Parathyroid adenoma (tissue), 2 donors: ENCODE data around the gene OIT3.

Experiments used
- H2AFZ ChIP-seq: fragments of 300-600 bp; sonication (generic); one replicate; pipeline ENCODE4 v1.7.0; 2017; ENCODE audit warnings: antibody characterized with exemption, mild to moderate bottlenecking
- H3K27ac ChIP-seq: fragments of 300-600 bp; sonication (generic); one replicate; pipeline ENCODE4 v1.7.0; 2017
- H3K27me3 ChIP-seq: fragments of 300-600 bp; sonication (generic); one replicate; pipeline ENCODE4 v1.7.0; 2017; ENCODE audit warnings: low read length; ENCODE audit not compliant: control insufficient read depth, insufficient read depth
- H3K36me3 ChIP-seq: fragments of 300-600 bp; sonication (generic); one replicate; pipeline ENCODE4 v1.7.0; 2017; ENCODE audit warnings: low read length; ENCODE audit not compliant: control insufficient read depth, insufficient read depth
- H3K4me1 ChIP-seq: fragments of 300-600 bp; sonication (generic); one replicate; pipeline ENCODE4 v1.7.0; 2017; ENCODE audit warnings: control low read depth
- H3K4me2 ChIP-seq: fragments of 300-600 bp; sonication (generic); one replicate; pipeline ENCODE4 v1.7.0; 2017; ENCODE audit warnings: low read length
- H3K4me3 ChIP-seq: fragments of 300-600 bp; sonication (generic); one replicate; pipeline ENCODE4 v1.7.0; 2017; ENCODE audit warnings: low read depth, low read length
- H3K79me2 ChIP-seq: fragments of 300-600 bp; sonication (generic); one replicate; pipeline ENCODE4 v1.7.0; 2017; ENCODE audit warnings: control low read depth
- H3K9ac ChIP-seq: fragments of 300-600 bp; sonication (generic); one replicate; pipeline ENCODE4 v1.7.0; 2017; ENCODE audit warnings: mild to moderate bottlenecking
- H3K9me3 ChIP-seq: fragments of 300-600 bp; sonication (generic); one replicate; pipeline ENCODE4 v1.7.0; 2017; ENCODE audit warnings: low read length; ENCODE audit not compliant: control insufficient read depth
- TF ChIP-seq, protein P1 (sequence below): fragments of 300-600 bp; sonication (generic); IDR thresholded peaks from one replicate; pipeline ENCODE4 v1.7.0; 2017; ENCODE audit warnings: antibody characterized with exemption, mild to moderate bottlenecking
- donor health status: primary hyperparathyroidism.

OIT3 gene

DNA sequence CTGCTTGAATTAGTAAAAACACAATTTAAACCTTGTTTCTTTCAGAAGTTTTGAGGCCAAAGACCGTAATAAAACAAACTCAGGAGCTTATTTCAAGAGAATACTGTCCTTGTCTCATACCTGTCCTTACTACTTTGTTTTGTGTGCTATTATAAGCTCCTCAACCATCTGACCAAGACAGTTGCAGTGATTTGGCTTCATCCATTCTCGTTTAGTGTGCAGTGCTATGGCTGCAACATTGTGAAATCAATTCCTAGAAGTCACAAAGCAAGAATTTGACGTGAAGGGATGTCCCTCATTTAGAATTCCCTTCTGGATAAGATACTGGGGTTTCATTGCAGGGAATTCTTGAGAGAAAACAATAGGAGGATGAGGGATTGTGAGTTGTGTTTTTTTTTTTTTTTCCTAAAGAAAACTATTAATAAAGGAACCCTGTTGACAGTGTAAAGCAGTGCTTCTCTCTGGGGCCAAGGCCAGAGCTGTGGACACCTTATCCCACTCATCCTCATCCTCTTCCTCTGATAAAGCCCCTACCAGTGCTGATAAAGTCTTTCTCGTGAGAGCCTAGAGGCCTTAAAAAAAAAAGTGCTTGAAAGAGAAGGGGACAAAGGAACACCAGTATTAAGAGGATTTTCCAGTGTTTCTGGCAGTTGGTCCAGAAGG is at the start of gene OIT3:
TSS of gene OIT3 (plus strand) at position 604 of the 663 bp plus-strand sequence. CDS start 60 bp downstream, outside the sequence.
- Histone ChIP-seq H3K27ac (no peak within 1 kb of the TSS), H3K9me3 (no peaks in the 10 kb centered on the region), H3K4me2 (no peak within 1 kb of the TSS), H3K4me1 (no peaks in the 10 kb centered on the region), H3K27me3 (no peaks in the 10 kb centered on the region), H3K4me3 (no peak within 1 kb of the TSS), H3K36me3 (no peaks in the 10 kb centered on the region), H3K9ac (no peak within 1 kb of the TSS), H2AFZ (no peak within 1 kb of the TSS), H3K79me2 (no peaks in the 10 kb centered on the region)
- TF ChIP-seq, protein P1, sequence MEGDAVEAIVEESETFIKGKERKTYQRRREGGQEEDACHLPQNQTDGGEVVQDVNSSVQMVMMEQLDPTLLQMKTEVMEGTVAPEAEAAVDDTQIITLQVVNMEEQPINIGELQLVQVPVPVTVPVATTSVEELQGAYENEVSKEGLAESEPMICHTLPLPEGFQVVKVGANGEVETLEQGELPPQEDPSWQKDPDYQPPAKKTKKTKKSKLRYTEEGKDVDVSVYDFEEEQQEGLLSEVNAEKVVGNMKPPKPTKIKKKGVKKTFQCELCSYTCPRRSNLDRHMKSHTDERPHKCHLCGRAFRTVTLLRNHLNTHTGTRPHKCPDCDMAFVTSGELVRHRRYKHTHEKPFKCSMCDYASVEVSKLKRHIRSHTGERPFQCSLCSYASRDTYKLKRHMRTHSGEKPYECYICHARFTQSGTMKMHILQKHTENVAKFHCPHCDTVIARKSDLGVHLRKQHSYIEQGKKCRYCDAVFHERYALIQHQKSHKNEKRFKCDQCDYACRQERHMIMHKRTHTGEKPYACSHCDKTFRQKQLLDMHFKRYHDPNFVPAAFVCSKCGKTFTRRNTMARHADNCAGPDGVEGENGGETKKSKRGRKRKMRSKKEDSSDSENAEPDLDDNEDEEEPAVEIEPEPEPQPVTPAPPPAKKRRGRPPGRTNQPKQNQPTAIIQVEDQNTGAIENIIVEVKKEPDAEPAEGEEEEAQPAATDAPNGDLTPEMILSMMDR, result no peak

DNA sequence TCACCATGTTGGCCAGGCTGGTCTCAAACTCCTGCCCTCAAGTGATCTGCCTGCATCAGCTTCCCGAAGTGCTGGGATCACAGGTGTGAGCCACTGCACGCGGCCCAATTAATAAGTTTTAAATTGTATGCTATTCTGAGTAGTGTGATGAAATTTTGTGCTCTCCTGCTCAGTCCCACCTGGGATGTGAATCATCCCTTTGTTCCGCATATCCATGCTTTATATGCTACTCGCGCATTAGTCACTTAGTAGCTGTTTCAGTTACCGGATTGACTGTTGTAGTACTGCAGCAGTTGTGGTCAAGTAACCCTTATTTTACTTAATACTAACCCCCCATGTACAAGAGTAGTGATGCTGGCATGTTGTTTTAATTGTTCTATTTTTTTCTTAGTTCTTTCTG is 47.3 kb upstream of the OIT3 start:
- Histone ChIP-seq H3K27ac (no peak overlapping the region), H3K79me2 (no peaks in the 10 kb centered on the region), H3K4me2 (no peak overlapping the region), H3K9ac (no peak overlapping the region), H3K4me3 (no peak overlapping the region), H3K9me3 (no peaks in the 10 kb centered on the region), H3K27me3 (no peaks in the 10 kb centered on the region), H3K4me1 (no peaks in the 10 kb centered on the region), H2AFZ (no peak overlapping the region), H3K36me3 (no peaks in the 10 kb centered on the region)
- TF ChIP-seq, protein P1, result no peak

DNA sequence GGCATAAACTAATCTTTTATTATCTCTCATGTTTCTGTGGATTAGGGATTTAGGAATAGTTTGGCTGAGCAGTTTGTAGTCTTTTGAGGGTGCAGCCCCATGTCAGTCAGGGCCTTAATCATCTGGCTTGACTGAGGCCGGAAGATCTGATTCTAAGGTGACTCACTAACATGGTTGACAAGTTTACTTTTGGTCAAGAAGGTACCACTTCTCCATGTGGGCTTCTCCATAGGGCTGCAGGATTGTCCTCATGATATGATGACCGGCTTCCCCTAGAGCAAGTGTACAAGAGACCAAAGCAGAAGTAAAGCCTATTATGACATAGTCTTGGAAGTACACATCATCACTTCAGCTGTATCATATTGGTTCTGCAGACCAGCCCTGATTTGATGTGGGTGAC is 45.9 kb upstream of the OIT3 start:
- Histone ChIP-seq H3K4me2 (no peak overlapping the region), H3K9me3 (no peaks in the 10 kb centered on the region), H3K36me3 (no peaks in the 10 kb centered on the region), H3K79me2 (no peaks in the 10 kb centered on the region), H3K4me3 (no peak overlapping the region), H3K9ac (no peak overlapping the region), H3K27ac (no peak overlapping the region), H3K4me1 (no peaks in the 10 kb centered on the region), H2AFZ (no peak overlapping the region), H3K27me3 (no peaks in the 10 kb centered on the region)
- TF ChIP-seq, protein P1, result no peak

DNA sequence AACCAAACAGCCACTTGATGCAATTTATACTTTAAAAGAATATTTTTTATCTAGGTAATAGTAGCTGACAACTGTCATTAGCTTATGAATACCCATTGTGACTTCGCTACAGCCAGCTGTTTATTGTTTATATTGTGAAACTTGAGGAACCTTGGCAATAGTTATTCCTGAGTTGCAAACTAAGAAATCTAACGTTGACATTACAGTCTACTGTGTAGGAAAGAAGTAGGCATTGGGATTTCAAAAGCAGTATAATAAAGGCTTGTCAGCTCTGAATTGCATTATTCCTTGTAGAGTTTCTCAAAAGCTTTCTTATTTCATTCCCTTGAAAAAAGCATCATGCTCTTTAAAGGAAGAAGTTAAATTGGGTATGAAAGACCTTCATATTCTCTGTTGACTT is 42.7 kb upstream of the OIT3 start:
- Histone ChIP-seq H3K9me3 (no peaks in the 10 kb centered on the region), H3K4me1 (no peaks in the 10 kb centered on the region), H3K4me2 (no peak overlapping the region), H3K9ac (no peak overlapping the region), H3K27ac (no peak overlapping the region), H3K36me3 (no peaks in the 10 kb centered on the region), H3K79me2 (no peaks in the 10 kb centered on the region), H3K4me3 (no peak overlapping the region), H2AFZ (no peak overlapping the region), H3K27me3 (no peaks in the 10 kb centered on the region)
- TF ChIP-seq, protein P1, result no peak

DNA sequence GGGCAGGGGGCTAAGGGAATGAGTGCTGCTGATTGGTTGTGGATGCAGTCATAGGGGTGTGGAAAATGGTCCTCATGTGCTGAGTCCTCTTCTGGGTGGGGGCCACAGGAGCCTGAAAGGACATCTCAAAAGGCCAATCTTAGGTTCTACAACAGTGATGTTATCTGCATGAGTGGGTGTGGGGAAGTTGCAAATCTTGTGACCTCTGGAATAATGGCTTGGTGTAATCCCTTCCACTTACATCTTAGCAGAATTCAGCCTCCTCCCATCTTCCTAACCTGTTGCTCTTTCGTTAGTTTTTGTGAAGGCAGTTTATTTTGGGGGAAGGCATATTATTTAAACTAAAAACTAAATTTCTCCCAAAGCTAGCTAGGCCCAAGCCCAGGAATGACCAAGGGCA is 42.0 kb upstream of the OIT3 start:
- no peak overlapping the region for H3K4me2 ChIP-seq
- H3K9ac ChIP-seq, result no peak overlapping the region
- H3K36me3 ChIP-seq, result no peaks in the 10 kb centered on the region
- no peaks in the 10 kb centered on the region for H3K9me3 ChIP-seq
- no peaks in the 10 kb centered on the region for H3K79me2 ChIP-seq
- no peak overlapping the region for H3K4me3 ChIP-seq
- no peaks in the 10 kb centered on the region for H3K4me1 ChIP-seq
- no peak overlapping the region for H3K27ac ChIP-seq
- no peak overlapping the region for H2AFZ ChIP-seq
- TF ChIP-seq, protein P1, result no peak
- H3K27me3 ChIP-seq, result no peaks in the 10 kb centered on the region
